GM10266 (cell line): ENCODE results near the gene OCIAD2.

Source experiments
- DNase-seq: peaks from one replicate; pipeline ENCODE4 v3.0.0; 2012; ENCODE audit errors: extremely low spot score
- TF ChIP-seq, protein P1 (sequence below): IDR thresholded peaks from 2 replicates; pipeline ENCODE4 v1.5.1; 2012; ENCODE audit warnings: mild to moderate bottlenecking, low read depth; ENCODE audit not compliant: control insufficient read depth, insufficient read depth; ENCODE audit errors: missing control alignments

Gene OCIAD2, protein sequence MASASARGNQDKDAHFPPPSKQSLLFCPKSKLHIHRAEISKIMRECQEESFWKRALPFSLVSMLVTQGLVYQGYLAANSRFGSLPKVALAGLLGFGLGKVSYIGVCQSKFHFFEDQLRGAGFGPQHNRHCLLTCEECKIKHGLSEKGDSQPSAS

DNA sequence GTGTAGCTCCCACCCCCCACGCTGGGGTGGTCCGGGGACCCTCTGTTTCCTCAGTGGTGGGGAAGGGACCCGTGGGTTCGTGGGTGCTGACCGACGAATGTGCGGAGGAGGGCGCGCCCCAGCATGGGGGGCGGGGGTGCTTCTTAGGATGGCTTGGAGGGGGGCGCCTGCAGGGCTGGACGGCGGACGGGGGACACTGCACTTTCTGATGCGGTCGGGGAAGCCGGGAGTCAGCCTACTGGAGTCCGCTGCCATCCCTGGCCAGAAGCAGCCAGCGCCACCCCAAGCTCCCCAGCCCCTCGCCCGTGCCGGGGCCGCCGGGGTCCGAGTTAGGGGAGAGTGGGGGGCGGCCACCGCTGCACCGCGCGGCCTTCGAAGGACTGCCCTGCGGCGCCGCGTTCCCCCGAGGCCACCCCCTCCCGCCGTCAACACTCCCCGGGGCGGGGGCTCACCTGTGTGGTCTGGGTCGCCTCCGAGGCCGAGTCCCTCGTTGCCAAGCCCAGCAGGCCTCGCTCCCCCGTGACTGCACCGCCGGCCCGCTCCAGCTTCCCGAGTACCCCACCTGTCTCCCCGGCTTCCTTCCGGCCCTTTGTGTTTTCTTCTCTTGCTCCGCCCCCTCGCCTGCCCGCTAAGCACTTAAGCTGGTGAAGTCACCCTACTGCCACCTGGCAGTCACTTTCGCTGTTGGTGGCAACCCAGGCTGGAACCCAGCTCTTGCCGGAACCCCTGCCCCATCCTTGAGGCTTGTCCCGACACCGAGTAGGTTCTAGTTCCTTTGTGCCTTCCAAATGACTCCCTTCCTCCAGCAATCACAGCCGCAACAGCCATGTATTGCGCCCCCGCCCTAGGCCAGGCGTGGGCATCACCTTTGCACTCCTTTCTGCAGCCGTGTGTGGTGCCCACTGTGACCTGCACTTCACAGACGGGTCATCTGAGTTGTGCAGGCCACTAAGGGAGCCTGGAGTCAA lies at the start of gene OCIAD2:
TSS of gene OCIAD2 (minus strand) at position 569 of the 968 bp plus-strand sequence. CDS start 2,225 bp downstream, outside the sequence.
- peak; percentile 83 for DNase-seq
- TF ChIP-seq, protein P1, sequence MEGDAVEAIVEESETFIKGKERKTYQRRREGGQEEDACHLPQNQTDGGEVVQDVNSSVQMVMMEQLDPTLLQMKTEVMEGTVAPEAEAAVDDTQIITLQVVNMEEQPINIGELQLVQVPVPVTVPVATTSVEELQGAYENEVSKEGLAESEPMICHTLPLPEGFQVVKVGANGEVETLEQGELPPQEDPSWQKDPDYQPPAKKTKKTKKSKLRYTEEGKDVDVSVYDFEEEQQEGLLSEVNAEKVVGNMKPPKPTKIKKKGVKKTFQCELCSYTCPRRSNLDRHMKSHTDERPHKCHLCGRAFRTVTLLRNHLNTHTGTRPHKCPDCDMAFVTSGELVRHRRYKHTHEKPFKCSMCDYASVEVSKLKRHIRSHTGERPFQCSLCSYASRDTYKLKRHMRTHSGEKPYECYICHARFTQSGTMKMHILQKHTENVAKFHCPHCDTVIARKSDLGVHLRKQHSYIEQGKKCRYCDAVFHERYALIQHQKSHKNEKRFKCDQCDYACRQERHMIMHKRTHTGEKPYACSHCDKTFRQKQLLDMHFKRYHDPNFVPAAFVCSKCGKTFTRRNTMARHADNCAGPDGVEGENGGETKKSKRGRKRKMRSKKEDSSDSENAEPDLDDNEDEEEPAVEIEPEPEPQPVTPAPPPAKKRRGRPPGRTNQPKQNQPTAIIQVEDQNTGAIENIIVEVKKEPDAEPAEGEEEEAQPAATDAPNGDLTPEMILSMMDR, result peak; percentile 44

DNA sequence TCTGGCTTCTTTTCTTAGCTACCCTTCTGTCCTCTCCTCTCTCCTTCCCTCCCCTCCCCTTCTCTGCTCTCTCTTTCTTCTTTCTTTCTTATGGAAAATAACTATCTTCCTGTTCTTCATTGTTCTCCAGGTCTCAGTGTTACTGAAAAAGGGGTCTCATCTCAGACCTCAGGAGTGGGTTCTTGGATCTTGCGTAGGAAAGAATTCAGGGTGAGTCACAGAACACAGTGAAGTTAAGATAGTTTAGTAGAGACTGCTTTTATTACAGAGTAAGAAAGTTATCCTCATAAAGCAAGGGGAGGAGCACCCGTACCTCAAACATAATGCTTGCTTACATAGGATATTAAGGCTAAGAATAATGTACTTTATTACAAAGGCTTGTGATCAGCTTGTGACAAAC lies 47.7 kb upstream of the OCIAD2 start:
- TF ChIP-seq, protein P1, result no peak
- no peak for DNase-seq

DNA sequence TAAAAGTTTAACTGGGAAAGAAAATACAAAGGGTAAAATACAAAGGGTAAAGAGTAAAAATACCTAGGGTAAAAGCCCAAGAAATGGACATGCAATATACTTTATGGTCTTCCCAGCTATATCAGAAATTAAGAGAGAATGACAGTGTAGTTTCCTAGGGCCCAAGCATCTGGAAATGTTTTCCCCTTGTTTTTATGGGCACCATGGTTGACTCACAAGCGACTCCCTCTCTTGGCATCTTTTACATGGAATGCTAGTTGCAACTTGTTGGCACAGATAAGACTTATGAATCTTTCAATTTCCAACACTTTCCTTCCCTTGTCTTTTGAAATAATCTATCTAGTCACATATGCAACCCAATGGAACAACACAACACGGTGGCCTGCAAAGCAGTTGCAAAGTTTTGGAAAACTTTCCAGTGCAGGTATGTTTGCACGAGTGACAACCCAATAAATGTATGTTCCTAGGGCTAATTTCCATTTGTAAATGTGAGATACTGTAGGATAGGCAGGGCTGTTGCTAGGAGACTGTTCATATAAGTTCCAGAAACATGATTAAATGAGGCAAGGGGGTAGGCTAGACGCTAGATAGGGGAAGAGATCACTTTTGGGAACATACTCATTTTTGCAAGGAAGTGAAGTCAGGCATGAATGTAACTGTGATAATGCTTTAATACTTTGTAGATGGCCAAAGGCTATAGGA lies 43.1 kb upstream of the OCIAD2 start:
- DNase-seq, result no peak
- TF ChIP-seq, protein P1, result no peak

DNA sequence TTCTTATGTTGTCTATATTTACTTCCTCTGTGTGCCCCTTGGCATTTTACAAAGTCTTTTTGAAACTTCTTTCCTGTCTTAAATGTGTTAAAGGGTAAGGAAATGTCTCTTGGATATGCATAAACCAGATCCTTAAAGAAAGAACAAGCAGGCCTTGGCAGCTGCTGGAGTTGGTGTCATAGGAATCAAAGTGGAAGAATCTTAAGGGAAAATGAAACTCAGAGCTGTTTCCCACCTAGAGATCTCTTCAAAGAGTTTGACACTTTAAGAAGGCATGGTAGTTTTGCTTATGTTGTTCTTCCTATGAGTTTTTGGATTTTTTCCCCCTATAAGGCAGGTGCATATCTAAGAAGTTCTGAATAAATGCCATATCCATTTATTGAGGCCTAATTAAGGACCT lies 42.5 kb upstream of the OCIAD2 start:
- no peak for DNase-seq
- TF ChIP-seq, protein P1, result no peak

DNA sequence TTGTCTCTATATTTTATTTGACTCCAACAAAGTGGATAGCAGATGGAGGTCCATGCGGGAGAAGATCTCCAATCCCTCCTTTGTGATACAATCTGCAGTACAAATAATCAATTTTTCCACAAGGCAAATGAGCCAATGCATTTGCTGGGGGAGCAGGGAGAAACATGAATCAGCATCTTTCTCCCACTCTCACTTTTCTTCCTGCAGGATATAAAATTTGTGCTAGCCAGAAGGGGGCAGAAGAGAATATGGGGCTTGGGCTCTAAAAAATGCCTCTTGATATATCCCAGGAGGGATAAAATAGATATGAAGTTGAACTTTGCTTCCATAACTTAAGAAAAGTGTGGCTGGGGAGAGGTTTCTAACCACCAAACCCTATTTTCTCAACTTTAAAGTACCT lies 41.2 kb upstream of the OCIAD2 start:
- TF ChIP-seq, protein P1, result no peak
- no peak for DNase-seq

DNA sequence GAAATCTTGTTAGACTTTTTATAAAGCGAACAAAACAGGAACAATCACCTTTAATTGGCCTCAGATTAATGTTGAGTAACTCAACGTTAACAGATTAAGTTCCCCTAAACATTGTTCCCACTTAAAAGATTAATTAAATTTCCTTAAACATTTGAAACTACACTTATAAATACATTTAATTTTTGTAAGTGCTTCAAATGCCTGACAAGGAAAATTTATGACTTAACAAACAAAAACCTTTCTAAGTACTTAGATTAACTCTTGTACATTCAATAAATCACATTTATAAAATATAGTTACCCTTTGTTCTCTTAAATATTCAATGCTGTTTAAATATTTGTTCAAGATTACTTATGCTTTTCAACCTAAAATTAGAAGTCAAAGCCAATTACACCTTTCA lies 39.4 kb upstream of the OCIAD2 start:
- TF ChIP-seq, protein P1, result no peak
- DNase-seq, result no peak

DNA sequence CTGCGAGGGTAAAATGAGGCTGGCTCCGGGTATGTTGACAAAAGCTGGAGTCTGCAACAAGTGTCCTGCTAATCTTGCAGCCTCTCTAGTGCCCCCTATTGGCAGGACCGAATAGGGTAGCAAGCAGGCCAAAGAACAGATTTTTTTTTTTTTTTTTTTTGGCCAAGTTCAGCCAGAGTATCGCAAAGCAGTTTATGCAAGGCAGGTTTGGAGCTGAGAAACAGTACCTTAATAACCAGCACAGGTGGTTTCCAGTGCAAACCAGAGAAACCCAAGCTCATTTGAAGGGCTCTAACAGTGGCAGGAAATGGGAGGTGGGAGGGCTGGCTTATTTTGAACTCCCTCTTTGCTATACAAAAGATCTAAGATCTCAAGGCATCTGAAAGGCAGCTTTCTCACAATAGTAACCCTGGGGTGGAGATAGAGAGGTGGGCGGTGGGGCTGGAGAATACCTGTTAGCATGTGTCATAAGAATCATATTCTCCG lies 38.2 kb upstream of the OCIAD2 start:
- peak; percentile 33 for DNase-seq

More for the DNA sequence above, 38.2 kb upstream of the OCIAD2 start:
- TF ChIP-seq, protein P1, result peak; percentile 49
